HG03095 (cell line): Measurements from ENCODE around the gene ZNF385B.

ENCODE experiments used
- ATAC-seq: cut with Tn5 transposase; IDR thresholded peaks from one replicate; pipeline ENCODE4 v1.9.1; 2021; ENCODE audit warnings: moderate library complexity; ENCODE audit not compliant: unreplicated experiment

ZNF385B gene

GRCh38 chr2:179559108-179559806 is 302.2 kb downstream of the ZNF385B start:
- ATAC-seq = no peak

- no peak for ATAC-seq
Observed at GRCh38 chr2:179558010-179558934, 303.1 kb downstream of the ZNF385B start.

- ATAC-seq = no peak
Observed at GRCh38 chr2:179556425-179556824, 305.0 kb downstream of the ZNF385B start.

GRCh38 chr2:179555691-179556283 is 305.6 kb downstream of the ZNF385B start:
- no peak for ATAC-seq

GRCh38 chr2:179554639-179555386 is 306.6 kb downstream of the ZNF385B start:
- ATAC-seq = no peak

GRCh38 chr2:179553382-179553781 is 308.0 kb downstream of the ZNF385B start:
- ATAC-seq = no peak

- ATAC-seq = no peak
Observed at GRCh38 chr2:179551539-179552045, 309.8 kb downstream of the ZNF385B start.

- no peak for ATAC-seq
Observed at GRCh38 chr2:179550849-179551248, 310.6 kb downstream of the ZNF385B start.

GRCh38 chr2:179550214-179550613 is 311.2 kb downstream of the ZNF385B start:
- ATAC-seq = no peak

- no peak for ATAC-seq
Observed at GRCh38 chr2:179546656-179547055, 314.8 kb downstream of the ZNF385B start.

- ATAC-seq = no peak
Observed at GRCh38 chr2:179545024-179545423, 316.4 kb downstream of the ZNF385B start.

GRCh38 chr2:179543361-179543901 is 318.0 kb downstream of the ZNF385B start:
- ATAC-seq = no peak

- no peak for ATAC-seq
Observed at GRCh38 chr2:179541586-179541985, 319.8 kb downstream of the ZNF385B start.

- ATAC-seq = no peak
Observed at GRCh38 chr2:179539124-179539511, 322.3 kb downstream of the ZNF385B start.

- ATAC-seq = no peak
Observed at GRCh38 chr2:179538406-179539123, 322.8 kb downstream of the ZNF385B start.

- ATAC-seq = no peak
Observed at GRCh38 chr2:179536185-179536584, 325.2 kb downstream of the ZNF385B start.

- ATAC-seq = no peak
Observed at GRCh38 chr2:179533875-179534274, 327.5 kb downstream of the ZNF385B start.

- no peak for ATAC-seq
Observed at GRCh38 chr2:179532863-179533278, 328.5 kb downstream of the ZNF385B start.

- ATAC-seq = no peak
Observed at GRCh38 chr2:179528576-179529069, 332.8 kb downstream of the ZNF385B start.

GRCh38 chr2:179525340-179525739 is 336.1 kb downstream of the ZNF385B start:
- no peak for ATAC-seq
